K562 (cell line): ENCODE data around the gene EMP2. TPM values are rescaled to one million over a fixed set of nuclear protein-coding genes. Genes with fewer than 3 reads are reported as not detected.
A peak's percentile ranks its signal among the peaks of the same experiment; 100 is the strongest.

Experiments
- ATAC-seq: fragments of 200-7000 bp; cut with Tn5 transposase; 3 replicates; pipeline ENCODE4 v1.9.1; 2020; ENCODE audit warnings: moderate library complexity
- BruUV-seq: library from RNA; stranded (reverse); fragments of 400-500 nt; replicated peaks from 2 replicates; lab custom pipeline; 2021; lab: Mats Ljungman, UMichigan
- CTCF ChIA-PET: fragments of 300-600 bp; formaldehyde crosslinking; extraction: SDS; loops from one replicate; lab custom pipeline; 2021; ENCODE audit warnings: low intra/inter-chr PET ratio; lab: Yijun Ruan, JAX
- POLR2A ChIA-PET: fragments of 300-600, 350-650 bp; sonication (Branson Sonifier 250); formaldehyde crosslinking; extraction: SDS; loops from one replicate; lab custom pipeline; 2021; ENCODE audit warnings: antibody characterized with exemption, inconsistent platforms; lab: Yijun Ruan, JAX
- DNase-seq, 4 experiments: peaks; one replicate each; pipeline versions ENCODE4 v3.0.0 to v3.0.0-alpha.2; 2011 to 2018; ENCODE audit warnings: low spot score in 3 of 4, mixed read lengths in 3 of 4; ENCODE audit errors: extremely low read depth in 1 of 4
- FAIRE-seq: peaks from 2 replicates; lab custom pipeline; 2011; peaks lifted over from hg19 to GRCh38; lab: Jason Lieb, UNC
- H2AFZ ChIP-seq: 2 replicates; pipeline ENCODE4 v1.6.0; 2011; ENCODE audit warnings: low read depth, low read length, control low read depth, inconsistent platforms
- H3K27ac ChIP-seq: fragments of 200-600 bp; 3 replicates; pipeline ENCODE4 v1.8.0; 2011; ENCODE audit warnings: low read depth, mild to moderate bottlenecking, control low read depth, inconsistent platforms, low read length, moderate library complexity, mixed read lengths; ENCODE audit errors: extremely low read depth
- H3K27me3 ChIP-seq, 2 experiments: fragments of 300-600 bp in 1 of 2; 2 replicates in 1 of 2; 3 replicates in 1 of 2; pipeline versions ENCODE4 v1.6.0 to v1.8.0; 2011; ENCODE audit warnings: inconsistent platforms in 2 of 2, low read length in 2 of 2, mild to moderate bottlenecking in 1 of 2, mixed read lengths in 1 of 2, moderate library complexity in 1 of 2; ENCODE audit not compliant: control insufficient read depth in 2 of 2, insufficient read depth in 2 of 2
- H3K36me3 ChIP-seq: fragments of 300-600 bp; 3 replicates; pipeline ENCODE4 v1.8.0; 2011; ENCODE audit warnings: mild to moderate bottlenecking, low read length, inconsistent platforms; ENCODE audit not compliant: control insufficient read depth, insufficient read depth
- H3K4me1 ChIP-seq, 2 experiments: fragments of 200-600 bp in 1 of 2; replicated peaks in 1 of 2; 2 replicates in 1 of 2; 3 replicates in 1 of 2; pipeline versions ENCODE4 v1.5.1 to v1.8.0; 2011; ENCODE audit warnings: inconsistent platforms in 2 of 2, low read length in 2 of 2, mild to moderate bottlenecking in 1 of 2, mixed read lengths in 1 of 2, moderate library complexity in 1 of 2; ENCODE audit not compliant: control insufficient read depth in 2 of 2, insufficient read depth in 2 of 2
- H3K4me2 ChIP-seq: 2 replicates; pipeline ENCODE4 v1.6.1; 2011; ENCODE audit warnings: low read length, control low read depth, inconsistent platforms, mixed read lengths; ENCODE audit not compliant: insufficient read depth
- H3K4me3 ChIP-seq: fragments of 200-600 bp; sonication (generic), shearing (Covaris generic); 2 replicates; pipeline ENCODE4 v1.5.1; 2016; ENCODE audit warnings: control low read depth, inconsistent platforms
- H3K79me2 ChIP-seq: fragments of 200-600 bp; 3 replicates; pipeline ENCODE4 v1.8.0; 2011; ENCODE audit warnings: low read length, inconsistent platforms; ENCODE audit not compliant: control insufficient read depth, insufficient read depth
- H3K9ac ChIP-seq, 2 experiments: 2 replicates each; pipeline versions ENCODE4 v1.6.0 to v1.6.1; 2011; ENCODE audit warnings: low read depth in 2 of 2, low read length in 2 of 2, control low read depth in 1 of 2, inconsistent platforms in 1 of 2, mild to moderate bottlenecking in 1 of 2, mixed read lengths in 1 of 2; ENCODE audit not compliant: insufficient read depth in 1 of 2
- H3K9me1 ChIP-seq: one replicate; pipeline ENCODE4 v1.6.0; 2011; ENCODE audit warnings: inconsistent platforms, mild to moderate bottlenecking, low read length, moderate library complexity; ENCODE audit not compliant: control insufficient read depth, insufficient read depth
- H3K9me3 ChIP-seq: replicated peaks from 2 replicates; pipeline ENCODE4 v1.5.1; 2011; ENCODE audit warnings: low read depth, low read length, inconsistent platforms; ENCODE audit not compliant: control insufficient read depth, insufficient read depth
- H4K20me1 ChIP-seq: replicated peaks from 2 replicates; pipeline ENCODE4 v1.6.1; 2011; ENCODE audit warnings: low read length, inconsistent platforms, mixed read lengths; ENCODE audit not compliant: control insufficient read depth, insufficient read depth
- CREM ChIP-seq: IDR thresholded peaks from 2 replicates; pipeline ENCODE4 v1.6.1; 2014; ENCODE audit warnings: antibody characterized with exemption, low read depth
- E2F3 ChIP-seq: fragments of 250-450 bp; sonication (Bioruptor Pico); IDR thresholded peaks from 2 replicates; pipeline ENCODE4 v1.4.0; 2020; ENCODE audit warnings: mild to moderate bottlenecking
- ETV6 ChIP-seq, 3 experiments: fragments of 150-350 bp in 1 of 3; sonication (generic) in 1 of 3; formaldehyde crosslinking in 1 of 3; IDR thresholded peaks; 2 replicates each; pipeline versions ENCODE4 v1.6.1 to v1.8.0; 2014 to 2022; ENCODE audit warnings: borderline replicate concordance in 2 of 3, low read depth in 2 of 3, antibody characterized with exemption in 1 of 3, low read length in 1 of 3, mild to moderate bottlenecking in 1 of 3, missing genetic modification reagents in 1 of 3
- JUN ChIP-seq, 2 experiments: sonication (generic) in 1 of 2; formaldehyde crosslinking in 1 of 2; IDR thresholded peaks; 2 replicates each; pipeline versions ENCODE4 v1.6.1 to v1.8.0; 2012 to 2022; ENCODE audit warnings: borderline replicate concordance in 2 of 2, mild to moderate bottlenecking in 2 of 2, improper control_type of control experiment in 1 of 2, low read depth in 1 of 2, low read length in 1 of 2, missing genetic modification reagents in 1 of 2
- JUND ChIP-seq, 2 experiments: IDR thresholded peaks; 2 replicates in 1 of 2; 3 replicates in 1 of 2; pipeline ENCODE4 v1.6.1; 2011; ENCODE audit warnings: borderline replicate concordance in 2 of 2, low read depth in 2 of 2, low read length in 2 of 2, improper control_type of control experiment in 1 of 2, missing biosample characterization in 1 of 2, missing genetic modification characterization in 1 of 2, missing genetic modification reagents in 1 of 2
- KDM4B ChIP-seq, 2 experiments: fragments of 450-650 bp in 1 of 2; sonication (generic) in 1 of 2; IDR thresholded peaks; 2 replicates each; pipeline ENCODE4 v1.6.1; 2016 to 2017; ENCODE audit warnings: borderline replicate concordance in 2 of 2, antibody characterized with exemption in 1 of 2, low read depth in 1 of 2, mild to moderate bottlenecking in 1 of 2
- RAD21 ChIP-seq, 2 experiments: fragments of 250-450 bp in 1 of 2; fragments of 450-650 bp in 1 of 2; sonication (Bioruptor Pico) in 1 of 2; formaldehyde crosslinking in 1 of 2; IDR thresholded peaks in 1 of 2; conservative IDR thresholded peaks in 1 of 2; 2 replicates each; pipeline versions ENCODE4 v1.4.0 to v1.8.0; 2020 to 2022; ENCODE audit warnings: mild to moderate bottlenecking in 2 of 2, moderate library complexity in 1 of 2
- SMC3 ChIP-seq: conservative IDR thresholded peaks from 2 replicates; pipeline ENCODE4 v1.6.1; 2011; ENCODE audit warnings: low read depth, low read length, improper control_type of control experiment; ENCODE audit not compliant: insufficient read depth
- TCF3 ChIP-seq: sonication (generic); formaldehyde crosslinking; IDR thresholded peaks from 2 replicates; pipeline ENCODE4 v1.4.0; 2020; ENCODE audit warnings: mild to moderate bottlenecking, missing genetic modification reagents
- TEAD4 ChIP-seq, 2 experiments: sonication (generic) in 1 of 2; formaldehyde crosslinking in 1 of 2; IDR thresholded peaks; 2 replicates each; pipeline versions ENCODE4 v1.6.1 to v1.8.0; 2012 to 2022; ENCODE audit warnings: borderline replicate concordance in 1 of 2, inconsistent platforms in 1 of 2, low read length in 1 of 2, mild to moderate bottlenecking in 1 of 2, missing genetic modification reagents in 1 of 2
- XRCC5 ChIP-seq: fragments of 200-400 bp; formaldehyde crosslinking; IDR thresholded peaks from 2 replicates; pipeline ENCODE4 v1.6.1; 2017; ENCODE audit warnings: low read depth, mild to moderate bottlenecking, low read length
- WGBS: fragments of 100-300 bp; shearing (Covaris generic); methylation state at CpG from one replicate; pipeline ENCODE4 v1.1.6; 2016; ENCODE audit warnings: low coverage, mixed read lengths; ENCODE audit not compliant: insufficient coverage; ENCODE audit errors: missing lambda C conversion rate; 5-methylcytosine and 5-hydroxymethylcytosine counted together
- in situ Hi-C: fragments of 300-500 bp; cut with MboI; formaldehyde crosslinking; loops from 4 replicates; pipeline ENCODE4 v1.15.0; 2018; ENCODE audit warnings: inconsistent platforms, mixed read lengths
- intact Hi-C: fragments of 100-400 bp; cut with micrococcal nuclease; formaldehyde crosslinking; loops from 2 replicates; pipeline ENCODE4 v1.14.2; 2022
- polyA plus RNA-seq, 8 experiments: library from polyadenylated mRNA; depleted of rRNA in 4 of 8; stranded (reverse) in 5 of 8; unstranded in 3 of 8; fragments of >200 nt; fragmentation: Nextera tagmentation in 2 of 8; fragmentation: Illumina TruSeq in 1 of 8; extraction: Ambion mirVana in 2 of 8; extraction: Trizol in 1 of 8; gene quantifications; 2 replicates each; pipeline versions ENCODE4 v1.2.1 to v1.2.3, GENCODE V29; 2011 to 2014; ENCODE audit warnings: inconsistent platforms in 1 of 8, missing spikeins in 1 of 8
- total RNA-seq, 7 experiments: library from RNA; depleted of rRNA in 6 of 7; stranded (reverse); fragments of >200 nt in 6 of 7; fragmentation: Illumina TruSeq in 2 of 7; extraction: Trizol in 2 of 7; gene quantifications; 2 replicates each; pipeline versions ENCODE4 v1.2.1 to v1.2.3, GENCODE V29; 2011 to 2021; ENCODE audit warnings: low replicate concordance in 1 of 7
- TF ChIP-seq, protein P1 (sequence below), 3 experiments: IDR thresholded peaks in 2 of 3; conservative IDR thresholded peaks in 1 of 3; 2 replicates each; pipeline ENCODE4 v1.5.1; 2011 to 2012; ENCODE audit warnings: low read length in 3 of 3, mild to moderate bottlenecking in 3 of 3, control low read depth in 2 of 3, improper control_type of control experiment in 1 of 3, inconsistent platforms in 1 of 3, low read depth in 1 of 3, mixed read lengths in 1 of 3, moderate library complexity in 1 of 3; ENCODE audit not compliant: insufficient read depth in 2 of 3

The EMP2 gene
- total and polyA plus RNA-seq, 9 of the 15 experiments (the other 6 are each of a cell fraction or from before 2014, with no cell fraction given) = 0.73 to 6.2 (median 3.1) TPM

DNA sequence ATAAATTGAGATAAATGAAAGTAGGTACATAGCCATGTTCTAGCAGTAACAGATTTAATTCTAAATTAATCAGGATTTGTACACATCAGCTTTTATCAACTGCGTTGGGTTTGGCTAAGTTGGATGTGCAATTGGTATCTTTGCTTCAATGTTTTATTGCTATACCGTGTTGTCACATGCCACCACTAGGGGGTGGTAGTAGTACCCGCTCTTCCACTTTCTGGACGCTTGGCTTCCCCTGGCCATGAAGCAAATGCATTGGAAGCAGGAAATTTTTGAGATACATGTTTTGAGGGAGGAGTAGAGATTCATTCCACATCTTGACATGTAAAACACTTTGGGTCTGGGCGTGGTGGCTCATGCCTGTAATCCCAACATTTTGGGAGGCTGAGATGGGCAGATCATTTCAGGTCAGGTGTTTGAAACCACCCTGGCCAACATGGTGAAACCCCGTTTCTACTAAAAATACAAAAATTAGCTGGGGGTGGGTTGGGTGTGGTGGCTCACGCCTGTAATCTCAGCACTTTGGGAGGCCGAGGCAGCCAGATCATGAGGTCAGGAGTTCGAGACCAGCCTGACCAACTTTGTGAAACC, 58.6 kb downstream of the EMP2 start:
- ChIA-PET POLR2A (no interaction called here), CTCF (interaction anchor here (0.6 to 2.4 kb wide), 5 partner anchors 173 to 396 kb away, joined by 3 to 26 read pairs (median 4); no protein-coding TSS in a partner anchor)
- no peak overlapping the region for H3K27ac ChIP-seq
- FAIRE-seq = peak; percentile 93
- H3K79me2 ChIP-seq = no peaks in the 10 kb centered on the region
- intact Hi-C loops (loop anchor here (1.0 to 5.0 kb wide), 2 partner anchors 106 to 216 kb away; no protein-coding TSS in a partner anchor), in situ Hi-C loops (no loop called here)
- no peak overlapping the region for H3K4me2 ChIP-seq
- H3K9ac ChIP-seq = no peak overlapping the region
- WGBS = 8% methylated on average over 9 of the region's 9 CpGs
- DNase-seq = peak; percentile 62 to 80 (median 70)
- no TSS peak for BruUV-seq
- H2AFZ ChIP-seq = no peak overlapping the region
- no peaks in the 10 kb centered on the region for H3K9me3 ChIP-seq
- peaks cover 6 to 8% of the 10 kb centered on the region in 2 experiments; a peak in 4 of 5 replicates for H3K27me3 ChIP-seq
- no peaks in the 10 kb centered on the region for H4K20me1 ChIP-seq
- H3K9me1 ChIP-seq = no peaks in the 10 kb centered on the region
- no peaks in the 10 kb centered on the region for H3K36me3 ChIP-seq
- ATAC-seq = peak; percentile 88
- H3K4me3 ChIP-seq = no peak overlapping the region
- no peaks in the 10 kb centered on the region for H3K4me1 ChIP-seq
- TF ChIP-seq CREM (peak; percentile 57), XRCC5 (0 out of 2 replicates have a peak, but pooled peaks have one; percentile 37), TCF3 (no peak), RAD21 (CRISPR knock-in tag; conservative IDR thresholded peaks at IDR 0.05 in 1 of 2, IDR thresholded peaks at IDR 0.05 in 1 of 2) (peak; percentile 51 to 84), SMC3 (peak; percentile 70), TEAD4 (IDR thresholded peaks at IDR 0.05; ENCODE audit: low read length) (no peak), TEAD4 (CRISPR knock-in tag; IDR thresholded peaks at IDR 0.05; ENCODE audit: borderline replicate concordance) (no peak), E2F3 (CRISPR knock-in tag) (no peak), JUND (IDR thresholded peaks at IDR 0.05; ENCODE audit: borderline replicate concordance, low read depth, low read length) (peak; percentile 18; the same call in 1 of the 2 replicates), JUND (tag; IDR thresholded peaks at IDR 0.05; ENCODE audit: borderline replicate concordance, low read depth, low read length) (no peak), ETV6 (IDR thresholded peaks at IDR 0.05; ENCODE audit: borderline replicate concordance in 1 of 2, low read depth in 2 of 2, low read length in 1 of 2) (no peak), ETV6 (CRISPR knock-in tag; IDR thresholded peaks at IDR 0.05; ENCODE audit: borderline replicate concordance) (no peak), JUN (IDR thresholded peaks at IDR 0.05; ENCODE audit: borderline replicate concordance, low read depth, low read length) (no peak), JUN (CRISPR knock-in tag; IDR thresholded peaks at IDR 0.05; ENCODE audit: borderline replicate concordance) (no peak), KDM4B (IDR thresholded peaks at IDR 0.05; ENCODE audit: borderline replicate concordance in 2 of 2, low read depth in 1 of 2) (no peak)
- TF ChIP-seq, protein P1, sequence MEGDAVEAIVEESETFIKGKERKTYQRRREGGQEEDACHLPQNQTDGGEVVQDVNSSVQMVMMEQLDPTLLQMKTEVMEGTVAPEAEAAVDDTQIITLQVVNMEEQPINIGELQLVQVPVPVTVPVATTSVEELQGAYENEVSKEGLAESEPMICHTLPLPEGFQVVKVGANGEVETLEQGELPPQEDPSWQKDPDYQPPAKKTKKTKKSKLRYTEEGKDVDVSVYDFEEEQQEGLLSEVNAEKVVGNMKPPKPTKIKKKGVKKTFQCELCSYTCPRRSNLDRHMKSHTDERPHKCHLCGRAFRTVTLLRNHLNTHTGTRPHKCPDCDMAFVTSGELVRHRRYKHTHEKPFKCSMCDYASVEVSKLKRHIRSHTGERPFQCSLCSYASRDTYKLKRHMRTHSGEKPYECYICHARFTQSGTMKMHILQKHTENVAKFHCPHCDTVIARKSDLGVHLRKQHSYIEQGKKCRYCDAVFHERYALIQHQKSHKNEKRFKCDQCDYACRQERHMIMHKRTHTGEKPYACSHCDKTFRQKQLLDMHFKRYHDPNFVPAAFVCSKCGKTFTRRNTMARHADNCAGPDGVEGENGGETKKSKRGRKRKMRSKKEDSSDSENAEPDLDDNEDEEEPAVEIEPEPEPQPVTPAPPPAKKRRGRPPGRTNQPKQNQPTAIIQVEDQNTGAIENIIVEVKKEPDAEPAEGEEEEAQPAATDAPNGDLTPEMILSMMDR (IDR thresholded peaks at IDR 0.05 in 2 of 3, conservative IDR thresholded peaks at IDR 0.05 in 1 of 3; ENCODE audit: insufficient read depth in 2 of 3, low read depth in 1 of 3, low read length in 3 of 3) = peak; percentile 86 to 93 (median 90)
